SK-N-SH (cell line): ENCODE results near the gene CA7. TPM values are rescaled to one million over a fixed set of nuclear protein-coding genes. Genes with fewer than 3 reads are reported as not detected.

Source experiments
- CTCF ChIA-PET: fragments of 300-600, 350-600 bp; formaldehyde crosslinking; extraction: SDS; loops from one replicate; lab custom pipeline; 2021; lab: Yijun Ruan, JAX
- POLR2A ChIA-PET: fragments of 350-600 bp; sonication (Branson Sonifier 250); formaldehyde crosslinking; extraction: SDS; loops from one replicate; lab custom pipeline; 2020; ENCODE audit warnings: antibody characterized with exemption, inconsistent platforms; lab: Yijun Ruan, JAX
- DNase-seq: peaks from one replicate; pipeline ENCODE4 v3.0.0; 2012
- H2AFZ ChIP-seq: fragments of 200-600 bp; sonication (generic); 2 replicates; pipeline ENCODE4 v1.8.1; 2016; ENCODE audit warnings: antibody characterized with exemption, mild to moderate bottlenecking, low read depth
- H3F3A ChIP-seq: fragments of 200-600 bp; sonication (generic); replicated peaks from 2 replicates; pipeline ENCODE3; 2016; ENCODE audit warnings: antibody characterized with exemption, mild to moderate bottlenecking; ENCODE audit not compliant: insufficient read depth
- H3K27ac ChIP-seq, 2 experiments: fragments of 200-500 bp in 1 of 2; fragments of 200-600 bp in 1 of 2; sonication (Bioruptor generic) in 1 of 2; sonication (generic), shearing (Covaris generic) in 1 of 2; 2 replicates each; pipeline versions ENCODE4 v1.5.1 to v1.6.1; 2014 to 2016; ENCODE audit warnings: low read depth in 2 of 2, inconsistent platforms in 1 of 2, low read length in 1 of 2, mild to moderate bottlenecking in 1 of 2, mixed read lengths in 1 of 2
- H3K27me3 ChIP-seq: fragments of 200-600 bp; sonication (generic), shearing (Covaris generic); 2 replicates; pipeline ENCODE4 v1.6.1; 2016; ENCODE audit warnings: mixed run types; ENCODE audit not compliant: insufficient read depth
- H3K36me3 ChIP-seq, 2 experiments: fragments of 200-500 bp in 1 of 2; fragments of 200-600 bp in 1 of 2; sonication (Bioruptor generic) in 1 of 2; sonication (generic) in 1 of 2; replicated peaks in 1 of 2; 2 replicates each; pipeline versions ENCODE3 to v1.5.1; 2014 to 2016; ENCODE audit warnings: low read length in 1 of 2, mild to moderate bottlenecking in 1 of 2; ENCODE audit not compliant: insufficient read depth in 2 of 2, control insufficient read depth in 1 of 2
- H3K4me1 ChIP-seq, 2 experiments: fragments of 200-500 bp in 1 of 2; fragments of 200-600 bp in 1 of 2; sonication (Bioruptor generic) in 1 of 2; sonication (generic), shearing (Covaris generic) in 1 of 2; 2 replicates each; pipeline versions ENCODE4 v1.5.1 to v1.6.1; 2014 to 2016; ENCODE audit warnings: low read depth in 1 of 2, low read length in 1 of 2, mixed run types in 1 of 2; ENCODE audit not compliant: insufficient read depth in 2 of 2, control insufficient read depth in 1 of 2
- H3K4me2 ChIP-seq: fragments of 200-600 bp; sonication (generic), shearing (Covaris generic); 2 replicates; pipeline ENCODE4 v1.6.1; 2017; ENCODE audit warnings: mixed run types
- H3K4me3 ChIP-seq, 2 experiments: fragments of 200-500 bp in 1 of 2; fragments of 200-600 bp in 1 of 2; sonication (Bioruptor generic) in 1 of 2; sonication (generic), shearing (Covaris generic) in 1 of 2; 2 replicates each; pipeline versions ENCODE4 v1.5.1 to v1.8.1; 2014 to 2016; ENCODE audit warnings: low read depth in 2 of 2, inconsistent platforms in 1 of 2, low read length in 1 of 2, mild to moderate bottlenecking in 1 of 2, mixed read lengths in 1 of 2, moderate library complexity in 1 of 2
- H3K79me2 ChIP-seq: fragments of 200-600 bp; sonication (generic); 2 replicates; pipeline ENCODE4 v1.8.1; 2017; ENCODE audit warnings: mild to moderate bottlenecking; ENCODE audit not compliant: insufficient read depth
- H3K9ac ChIP-seq: fragments of 200-600 bp; sonication (generic); 2 replicates; pipeline ENCODE4 v1.6.1; 2017; ENCODE audit warnings: mixed run types
- H3K9me2 ChIP-seq: fragments of 200-600 bp; sonication (generic); 2 replicates; pipeline ENCODE4 v1.6.1; 2017; ENCODE audit warnings: mixed run types
- H3K9me3 ChIP-seq: fragments of 200-600 bp; sonication (generic); 2 replicates; pipeline ENCODE4 v1.6.1; 2017; ENCODE audit warnings: mixed run types, mild to moderate bottlenecking, moderate library complexity
- H4K20me1 ChIP-seq: fragments of 200-600 bp; sonication (generic); 2 replicates; pipeline ENCODE4 v1.6.1; 2017; ENCODE audit warnings: mild to moderate bottlenecking, mixed run types; ENCODE audit not compliant: insufficient read depth
- CHD2 ChIP-seq: fragments of 150-350 bp; IDR thresholded peaks from 2 replicates; pipeline ENCODE4 v1.6.1; 2018; ENCODE audit warnings: low read length; ENCODE audit not compliant: partially characterized antibody
- ELF1 ChIP-seq: IDR thresholded peaks from 2 replicates; pipeline ENCODE4 v1.4.0; 2012
- EP300 ChIP-seq, 2 experiments: IDR thresholded peaks; 2 replicates each; pipeline versions ENCODE4 v1.4.0 to v1.6.1; 2012; ENCODE audit warnings: borderline replicate concordance in 1 of 2, low read depth in 1 of 2, low read length in 1 of 2
- FOXJ3 ChIP-seq: sonication (generic); formaldehyde crosslinking; IDR thresholded peaks from 2 replicates; pipeline ENCODE4 v1.5.1; 2020; ENCODE audit warnings: mild to moderate bottlenecking, missing genetic modification reagents
- FOXM1 ChIP-seq: IDR thresholded peaks from 2 replicates; pipeline ENCODE4 v1.4.0; 2012; ENCODE audit warnings: low read depth, mild to moderate bottlenecking
- GABPA ChIP-seq: IDR thresholded peaks from 2 replicates; pipeline ENCODE4 v1.4.0; 2012; ENCODE audit warnings: low read depth, mild to moderate bottlenecking
- JUND ChIP-seq: IDR thresholded peaks from 2 replicates; pipeline ENCODE4 v1.4.0; 2012
- MEF2A ChIP-seq: IDR thresholded peaks from 2 replicates; pipeline ENCODE4 v1.4.0; 2012; ENCODE audit warnings: low read depth, borderline replicate concordance
- MXI1 ChIP-seq: IDR thresholded peaks from 2 replicates; pipeline ENCODE4 v1.6.1; 2012; ENCODE audit warnings: mild to moderate bottlenecking, low read depth, low read length, improper control_type of control experiment
- NRF1 ChIP-seq: IDR thresholded peaks from 2 replicates; pipeline ENCODE4 v1.6.1; 2012; ENCODE audit warnings: low read depth, mild to moderate bottlenecking, low read length
- POLR2AphosphoS5 ChIP-seq: IDR thresholded peaks from 2 replicates; pipeline ENCODE4 v1.6.1; 2012; ENCODE audit warnings: low read depth, low read length
- RAD21 ChIP-seq: IDR thresholded peaks from 2 replicates; pipeline ENCODE4 v1.6.1; 2012; ENCODE audit warnings: mild to moderate bottlenecking, low read length
- RXRA ChIP-seq: IDR thresholded peaks from 2 replicates; pipeline ENCODE4 v1.4.0; 2012; ENCODE audit warnings: low read depth, mild to moderate bottlenecking, borderline replicate concordance
- SIN3A ChIP-seq: IDR thresholded peaks from 2 replicates; pipeline ENCODE4 v1.6.1; 2012; ENCODE audit warnings: low read depth, mild to moderate bottlenecking, low read length, moderate library complexity, borderline replicate concordance
- TAF1 ChIP-seq: IDR thresholded peaks from 2 replicates; pipeline ENCODE4 v1.6.1; 2012; ENCODE audit warnings: low read depth, mild to moderate bottlenecking, low read length, moderate library complexity, borderline replicate concordance
- TCF12 ChIP-seq: IDR thresholded peaks from 2 replicates; pipeline ENCODE4 v1.4.0; 2012
- TEAD4 ChIP-seq: IDR thresholded peaks from 2 replicates; pipeline ENCODE4 v1.4.0; 2012; ENCODE audit warnings: mild to moderate bottlenecking, borderline replicate concordance; ENCODE audit not compliant: insufficient read depth
- YY1 ChIP-seq: IDR thresholded peaks from 2 replicates; pipeline ENCODE4 v1.4.0; 2012; ENCODE audit warnings: low read depth, mild to moderate bottlenecking
- WGBS: methylation state at CpG from one replicate; pipeline ENCODE4 v1.1.6; 2017; ENCODE audit warnings: low lambda C conversion rate; 5-methylcytosine and 5-hydroxymethylcytosine counted together
- polyA plus RNA-seq, 3 experiments: library from polyadenylated mRNA; depleted of rRNA; stranded (reverse); fragments of >200 nt; gene quantifications; 2 replicates each; pipeline ENCODE4 v1.2.3, GENCODE V29; 2012
- TF ChIP-seq, protein P1 (sequence below): IDR thresholded peaks from 2 replicates; pipeline ENCODE4 v1.6.1; 2012; ENCODE audit warnings: mild to moderate bottlenecking, low read depth, low read length, moderate library complexity
- TF ChIP-seq, protein P2 (sequence below): IDR thresholded peaks from 2 replicates; pipeline ENCODE4 v1.4.0; 2012; ENCODE audit warnings: low read depth, borderline replicate concordance
- TF ChIP-seq, protein P3 (sequence below): IDR thresholded peaks from 2 replicates; pipeline ENCODE4; 2012
- TF ChIP-seq, protein P4 (sequence below): fragments of 200-600 bp; sonication (generic); IDR thresholded peaks from 2 replicates; pipeline ENCODE4 v1.6.1; 2017; ENCODE audit warnings: antibody characterized with exemption, mild to moderate bottlenecking, moderate library complexity
- TF ChIP-seq, protein P5 (sequence below): fragments of 150-350 bp; IDR thresholded peaks from 2 replicates; pipeline ENCODE4 v1.6.1; 2017; ENCODE audit warnings: antibody characterized with exemption, low read length, low read depth, borderline replicate concordance

The CA7 gene
- polyA plus RNA-seq, 1 of the 3 experiments (the other 2 are of a cell fraction), result 0.12 TPM

DNA sequence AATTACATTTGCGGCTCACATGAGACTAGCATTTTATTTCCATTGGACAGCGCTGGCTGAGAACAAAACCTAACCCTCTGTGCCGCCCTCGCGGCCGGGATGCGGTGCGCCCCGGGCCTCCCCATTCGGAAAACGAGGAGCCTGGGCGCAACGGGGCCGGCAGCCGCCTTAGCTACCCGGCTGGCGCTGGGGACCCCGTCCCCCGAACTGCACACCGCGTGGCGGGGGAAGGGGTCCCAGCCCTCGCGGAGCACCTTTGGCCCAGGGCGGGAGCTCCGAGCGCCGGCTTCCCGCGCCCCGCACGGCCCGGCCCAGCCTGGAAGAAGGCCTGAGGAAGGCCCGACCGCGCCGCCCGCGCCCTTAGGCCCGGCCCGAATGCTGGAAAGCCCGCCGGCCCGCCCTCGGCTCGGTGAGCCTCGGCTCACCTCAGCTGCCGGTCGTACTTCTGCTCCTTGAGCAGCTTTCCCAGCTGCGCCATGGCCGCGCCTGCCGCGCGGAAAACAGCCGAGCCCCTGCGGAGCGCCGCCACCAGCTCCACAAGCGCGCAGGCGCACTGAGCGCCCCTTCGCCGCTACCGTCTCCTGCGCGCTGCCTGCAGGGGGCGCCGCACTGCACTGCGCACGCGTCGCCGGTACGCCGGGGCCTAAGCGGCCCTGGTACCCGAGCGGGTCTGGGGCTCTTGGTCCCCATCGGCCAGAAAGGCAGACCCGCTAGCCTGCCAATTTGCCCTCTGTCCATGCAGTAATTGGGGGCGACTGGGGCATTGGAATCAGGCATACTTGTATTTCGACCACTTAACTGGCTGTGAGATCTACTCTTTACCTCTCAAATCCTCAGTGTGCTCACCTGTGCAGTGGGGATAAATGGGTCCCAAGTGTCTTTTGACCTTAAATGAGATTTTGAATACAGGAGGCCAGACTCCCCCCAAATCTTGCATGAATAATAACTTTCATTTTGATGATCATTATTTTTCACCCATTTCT is 13.5 kb upstream of the CA7 start, which contains the start of gene NAE1 (continued):
- TF ChIP-seq, protein P1, sequence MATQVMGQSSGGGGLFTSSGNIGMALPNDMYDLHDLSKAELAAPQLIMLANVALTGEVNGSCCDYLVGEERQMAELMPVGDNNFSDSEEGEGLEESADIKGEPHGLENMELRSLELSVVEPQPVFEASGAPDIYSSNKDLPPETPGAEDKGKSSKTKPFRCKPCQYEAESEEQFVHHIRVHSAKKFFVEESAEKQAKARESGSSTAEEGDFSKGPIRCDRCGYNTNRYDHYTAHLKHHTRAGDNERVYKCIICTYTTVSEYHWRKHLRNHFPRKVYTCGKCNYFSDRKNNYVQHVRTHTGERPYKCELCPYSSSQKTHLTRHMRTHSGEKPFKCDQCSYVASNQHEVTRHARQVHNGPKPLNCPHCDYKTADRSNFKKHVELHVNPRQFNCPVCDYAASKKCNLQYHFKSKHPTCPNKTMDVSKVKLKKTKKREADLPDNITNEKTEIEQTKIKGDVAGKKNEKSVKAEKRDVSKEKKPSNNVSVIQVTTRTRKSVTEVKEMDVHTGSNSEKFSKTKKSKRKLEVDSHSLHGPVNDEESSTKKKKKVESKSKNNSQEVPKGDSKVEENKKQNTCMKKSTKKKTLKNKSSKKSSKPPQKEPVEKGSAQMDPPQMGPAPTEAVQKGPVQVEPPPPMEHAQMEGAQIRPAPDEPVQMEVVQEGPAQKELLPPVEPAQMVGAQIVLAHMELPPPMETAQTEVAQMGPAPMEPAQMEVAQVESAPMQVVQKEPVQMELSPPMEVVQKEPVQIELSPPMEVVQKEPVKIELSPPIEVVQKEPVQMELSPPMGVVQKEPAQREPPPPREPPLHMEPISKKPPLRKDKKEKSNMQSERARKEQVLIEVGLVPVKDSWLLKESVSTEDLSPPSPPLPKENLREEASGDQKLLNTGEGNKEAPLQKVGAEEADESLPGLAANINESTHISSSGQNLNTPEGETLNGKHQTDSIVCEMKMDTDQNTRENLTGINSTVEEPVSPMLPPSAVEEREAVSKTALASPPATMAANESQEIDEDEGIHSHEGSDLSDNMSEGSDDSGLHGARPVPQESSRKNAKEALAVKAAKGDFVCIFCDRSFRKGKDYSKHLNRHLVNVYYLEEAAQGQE, result no peak
- no peak for TF ChIP-seq JUND
- peak; percentile 36; the same call in 1 of the 2 replicates for TF ChIP-seq RAD21
- TF ChIP-seq, protein P2, sequence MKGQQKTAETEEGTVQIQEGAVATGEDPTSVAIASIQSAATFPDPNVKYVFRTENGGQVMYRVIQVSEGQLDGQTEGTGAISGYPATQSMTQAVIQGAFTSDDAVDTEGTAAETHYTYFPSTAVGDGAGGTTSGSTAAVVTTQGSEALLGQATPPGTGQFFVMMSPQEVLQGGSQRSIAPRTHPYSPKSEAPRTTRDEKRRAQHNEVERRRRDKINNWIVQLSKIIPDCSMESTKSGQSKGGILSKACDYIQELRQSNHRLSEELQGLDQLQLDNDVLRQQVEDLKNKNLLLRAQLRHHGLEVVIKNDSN, result no peak; the same call in 1 of the 2 replicates
- peak in 1 of 2 experiments; percentile 10; a peak in 1 of 4 replicates for TF ChIP-seq EP300 (IDR thresholded peaks at IDR 0.05; ENCODE audit: borderline replicate concordance in 1 of 2, low read depth in 1 of 2, low read length in 1 of 2)
- TF ChIP-seq YY1, result peak; percentile 81
- no peak for TF ChIP-seq FOXM1
- TF ChIP-seq ELF1, result no peak
- TF ChIP-seq, protein P3, sequence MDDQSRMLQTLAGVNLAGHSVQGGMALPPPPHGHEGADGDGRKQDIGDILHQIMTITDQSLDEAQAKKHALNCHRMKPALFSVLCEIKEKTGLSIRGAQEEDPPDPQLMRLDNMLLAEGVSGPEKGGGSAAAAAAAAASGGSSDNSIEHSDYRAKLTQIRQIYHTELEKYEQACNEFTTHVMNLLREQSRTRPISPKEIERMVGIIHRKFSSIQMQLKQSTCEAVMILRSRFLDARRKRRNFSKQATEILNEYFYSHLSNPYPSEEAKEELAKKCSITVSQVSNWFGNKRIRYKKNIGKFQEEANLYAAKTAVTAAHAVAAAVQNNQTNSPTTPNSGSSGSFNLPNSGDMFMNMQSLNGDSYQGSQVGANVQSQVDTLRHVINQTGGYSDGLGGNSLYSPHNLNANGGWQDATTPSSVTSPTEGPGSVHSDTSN, result no peak
- TF ChIP-seq TCF12, result no peak; the same call in 1 of the 2 replicates
- TF ChIP-seq SIN3A, result peak; percentile 34; the same call in 1 of the 2 replicates

DNA sequence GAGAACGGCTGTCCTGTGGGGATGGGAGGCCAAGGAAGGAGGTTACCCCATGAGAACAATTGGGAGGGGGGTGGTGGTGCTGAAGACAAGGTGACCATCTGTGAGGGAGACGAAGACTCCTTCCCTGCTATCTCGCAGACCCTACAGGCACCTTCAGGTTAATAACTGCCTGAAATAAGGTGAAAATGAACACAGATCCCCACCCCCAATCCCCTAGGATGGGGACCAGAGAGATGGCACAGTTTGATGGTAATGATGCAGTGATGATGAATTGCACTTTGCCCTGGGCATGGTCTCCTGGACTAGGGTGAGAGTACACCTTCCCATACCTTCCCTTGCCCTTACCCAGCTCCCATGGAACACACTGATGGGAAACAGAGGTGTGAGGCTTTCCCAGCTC is 12.0 kb upstream of the CA7 start:
- no peak overlapping the region for H3K27ac ChIP-seq
- H3K79me2 ChIP-seq, result peaks cover 34% of the 10 kb centered on the region
- no peaks in the 10 kb centered on the region for H3K9me3 ChIP-seq
- no peak overlapping the region for H3K4me3 ChIP-seq
- no peak overlapping the region for H3K4me2 ChIP-seq
- H2AFZ ChIP-seq, result no peak overlapping the region
- CTCF ChIA-PET, result interaction anchor here (0.7 to 4.8 kb wide), 12 partner anchors 12 to 984 kb away, joined by 3 to 83 read pairs (median 16); partner anchors contain the start of genes CA7 and PDP2
- H3K27me3 ChIP-seq, result no peaks in the 10 kb centered on the region
- H3K9ac ChIP-seq, result no peak overlapping the region
- 74% methylated on average over 3 of the region's 3 CpGs for WGBS
- peaks cover 0 to 5% of the 10 kb centered on the region in 2 experiments for H3K36me3 ChIP-seq
- H4K20me1 ChIP-seq, result peaks cover 17% of the 10 kb centered on the region
- no peaks in the 10 kb centered on the region for H3F3A ChIP-seq
- no peak for DNase-seq
- H3K4me1 ChIP-seq, result peaks cover 4 to 7% of the 10 kb centered on the region in 2 experiments; a peak in 2 of 4 replicates
- POLR2A ChIA-PET, result no interaction called here
- H3K9me2 ChIP-seq, result no peaks in the 10 kb centered on the region
- TF ChIP-seq TAF1, result no peak
- TF ChIP-seq MXI1, result no peak
- no peak for TF ChIP-seq CHD2
- no peak for TF ChIP-seq RXRA
- no peak for TF ChIP-seq FOXJ3
- TF ChIP-seq GABPA, result no peak
- TF ChIP-seq RAD21, result no peak
- TF ChIP-seq SIN3A, result no peak
- TF ChIP-seq, protein P4, sequence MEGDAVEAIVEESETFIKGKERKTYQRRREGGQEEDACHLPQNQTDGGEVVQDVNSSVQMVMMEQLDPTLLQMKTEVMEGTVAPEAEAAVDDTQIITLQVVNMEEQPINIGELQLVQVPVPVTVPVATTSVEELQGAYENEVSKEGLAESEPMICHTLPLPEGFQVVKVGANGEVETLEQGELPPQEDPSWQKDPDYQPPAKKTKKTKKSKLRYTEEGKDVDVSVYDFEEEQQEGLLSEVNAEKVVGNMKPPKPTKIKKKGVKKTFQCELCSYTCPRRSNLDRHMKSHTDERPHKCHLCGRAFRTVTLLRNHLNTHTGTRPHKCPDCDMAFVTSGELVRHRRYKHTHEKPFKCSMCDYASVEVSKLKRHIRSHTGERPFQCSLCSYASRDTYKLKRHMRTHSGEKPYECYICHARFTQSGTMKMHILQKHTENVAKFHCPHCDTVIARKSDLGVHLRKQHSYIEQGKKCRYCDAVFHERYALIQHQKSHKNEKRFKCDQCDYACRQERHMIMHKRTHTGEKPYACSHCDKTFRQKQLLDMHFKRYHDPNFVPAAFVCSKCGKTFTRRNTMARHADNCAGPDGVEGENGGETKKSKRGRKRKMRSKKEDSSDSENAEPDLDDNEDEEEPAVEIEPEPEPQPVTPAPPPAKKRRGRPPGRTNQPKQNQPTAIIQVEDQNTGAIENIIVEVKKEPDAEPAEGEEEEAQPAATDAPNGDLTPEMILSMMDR, result no peak
- TF ChIP-seq MEF2A, result no peak
- no peak for TF ChIP-seq POLR2AphosphoS5
- no peak for TF ChIP-seq NRF1
- no peak for TF ChIP-seq TEAD4
- TF ChIP-seq, protein P5, sequence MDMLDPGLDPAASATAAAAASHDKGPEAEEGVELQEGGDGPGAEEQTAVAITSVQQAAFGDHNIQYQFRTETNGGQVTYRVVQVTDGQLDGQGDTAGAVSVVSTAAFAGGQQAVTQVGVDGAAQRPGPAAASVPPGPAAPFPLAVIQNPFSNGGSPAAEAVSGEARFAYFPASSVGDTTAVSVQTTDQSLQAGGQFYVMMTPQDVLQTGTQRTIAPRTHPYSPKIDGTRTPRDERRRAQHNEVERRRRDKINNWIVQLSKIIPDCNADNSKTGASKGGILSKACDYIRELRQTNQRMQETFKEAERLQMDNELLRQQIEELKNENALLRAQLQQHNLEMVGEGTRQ, result no peak
- TF ChIP-seq TCF12, result no peak
